A673 (cell line): Measurements from ENCODE around the gene RPS6KA1.

Source experiments
- CTCF ChIP-seq: fragments of 300-800, 200-600 bp; sonication (generic); conservative IDR thresholded peaks from 2 replicates; pipeline ENCODE4 v1.5.1; 2017; ENCODE audit warnings: low read depth, mild to moderate bottlenecking, antibody characterized with exemption, low read length, moderate library complexity, mixed read lengths
- EZH2 ChIP-seq: fragments of 200-600 bp; sonication (generic); IDR thresholded peaks from 2 replicates; pipeline ENCODE4 v1.6.1; 2017; ENCODE audit warnings: borderline replicate concordance, low read depth, mild to moderate bottlenecking, mixed read lengths, antibody characterized with exemption, low read length; ENCODE audit not compliant: poor library complexity, severe bottlenecking

DNA sequence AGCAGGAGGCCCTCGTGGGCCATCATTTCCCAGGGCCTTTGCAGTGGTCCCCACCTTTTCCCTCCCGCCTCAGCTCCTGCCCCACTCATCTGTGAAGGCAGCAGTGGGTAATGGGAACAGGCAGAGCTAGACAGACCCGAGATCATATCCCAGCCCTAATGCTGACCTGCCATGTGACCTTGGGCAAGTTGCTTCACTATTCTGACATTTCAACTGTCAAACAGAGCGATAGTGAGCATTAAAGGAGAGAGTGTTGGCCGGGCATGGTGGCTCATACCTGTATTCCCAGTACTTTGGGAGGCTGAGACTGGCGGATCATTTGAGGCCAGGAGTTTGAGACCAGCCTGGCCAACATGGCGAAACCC lies 51.7 kb downstream of the RPS6KA1 start:
- TF ChIP-seq CTCF (no peak), EZH2 (no peak)
